GM19395 (cell line): ENCODE results near the gene ADIRF.
"Not testable (repeated sequence)": the region's sequence is repeated elsewhere in the genome, so short reads cannot be mapped to it uniquely, and the experiment has no call there.

Source experiments
- ATAC-seq: cut with Tn5 transposase; IDR thresholded peaks from one replicate; pipeline ENCODE4 v1.9.1; 2021; ENCODE audit warnings: mild to moderate bottlenecking, moderate library complexity; ENCODE audit not compliant: unreplicated experiment

The ADIRF gene

GRCh38 chr10:86976362-86977056, 8.2 kb downstream of the ADIRF start:
- no peak for ATAC-seq

DNA sequence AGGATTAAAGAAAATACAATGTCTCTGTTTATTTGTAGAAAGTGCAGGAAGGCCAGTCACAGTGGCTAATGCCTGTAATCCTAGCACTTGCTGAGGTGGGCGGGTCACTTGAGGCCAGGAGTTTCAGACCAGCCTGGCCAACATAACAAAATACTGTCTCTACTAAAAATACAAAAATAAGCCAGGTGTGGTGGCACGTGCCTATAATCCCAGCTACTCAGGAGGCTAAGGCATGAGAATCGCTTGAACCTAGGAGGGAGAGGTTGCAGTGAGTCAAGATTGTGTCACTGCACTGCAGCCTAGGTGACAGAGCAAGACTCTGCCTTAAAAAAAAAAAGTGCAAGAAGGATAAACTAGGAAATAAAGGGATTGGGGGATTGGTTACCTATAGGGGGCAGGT, 10.2 kb downstream of the ADIRF start:
- not testable (repeated sequence) for ATAC-seq

DNA sequence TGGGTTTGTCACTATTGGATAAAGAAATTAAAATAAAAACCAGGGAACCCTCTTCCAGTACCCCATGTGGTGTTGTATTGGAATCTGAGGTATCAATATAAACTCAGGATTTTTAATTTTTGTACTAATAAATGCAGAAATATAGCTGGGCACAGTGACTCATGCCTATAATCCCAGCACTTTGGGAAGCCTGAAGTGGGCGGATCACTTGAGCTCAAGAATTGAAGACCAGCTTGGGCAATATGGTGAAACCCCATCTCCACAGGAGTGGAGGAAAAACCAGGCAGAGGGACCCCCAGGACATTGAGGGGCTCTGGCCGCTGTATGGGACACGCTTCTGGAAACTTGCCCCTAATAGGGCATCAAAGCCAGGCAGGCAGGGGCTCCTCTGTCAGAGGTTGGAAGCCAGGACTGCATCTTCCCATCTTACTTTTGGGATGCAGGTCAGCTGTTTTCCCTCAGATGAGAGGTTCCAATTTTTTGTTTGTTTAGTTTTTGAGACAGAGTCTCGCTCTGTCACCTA, 11.1 kb downstream of the ADIRF start:
- no peak for ATAC-seq

DNA sequence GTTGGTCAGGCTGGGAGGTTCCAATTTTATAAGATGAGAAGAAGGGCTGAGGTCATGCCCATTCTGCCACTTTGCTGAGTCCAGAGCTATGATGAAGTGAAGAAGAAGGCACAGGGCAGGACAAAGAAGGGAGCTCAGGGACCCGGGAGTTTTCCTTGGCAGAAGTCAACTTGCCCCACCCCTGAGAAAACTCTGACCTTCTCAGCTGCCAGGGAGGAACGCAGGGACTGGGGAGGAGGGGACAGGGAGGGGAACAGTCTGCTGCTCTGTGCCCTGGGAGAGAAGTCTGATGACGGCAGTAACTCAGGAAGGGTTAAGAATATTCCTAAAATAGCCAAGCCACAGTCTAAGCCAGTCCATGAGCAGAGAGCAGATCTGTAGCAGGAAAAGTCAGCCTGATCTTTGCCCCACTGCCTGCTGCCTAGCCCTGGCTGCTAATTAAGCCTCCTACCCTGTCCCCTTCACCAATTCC, 11.7 kb downstream of the ADIRF start:
- no peak for ATAC-seq

- ATAC-seq = not testable (repeated sequence)
Measured at GRCh38 chr10:86981020-86981419, 12.7 kb downstream of the ADIRF start.

GRCh38 chr10:86981716-86982115, 13.4 kb downstream of the ADIRF start:
- ATAC-seq = no peak

DNA sequence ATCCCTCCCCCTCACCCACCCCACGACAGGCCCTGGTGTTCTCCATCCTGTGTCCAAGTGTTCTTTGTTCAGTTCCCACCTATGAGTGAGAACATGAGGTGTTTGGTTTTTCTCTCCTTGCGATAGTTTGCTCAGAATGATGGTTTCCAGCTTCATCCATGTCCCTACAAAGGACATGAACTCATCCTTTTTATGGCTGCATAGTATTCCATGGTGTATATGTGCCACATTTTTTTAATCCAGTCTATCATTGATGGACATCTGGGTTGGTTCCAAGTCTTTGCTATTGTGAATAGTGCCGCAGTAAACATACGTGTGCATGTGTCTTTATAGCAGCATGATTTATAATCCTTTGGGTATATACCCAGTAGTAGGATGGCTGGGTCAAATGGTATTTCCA, 16.2 kb downstream of the ADIRF start:
- not testable (repeated sequence) for ATAC-seq

GRCh38 chr10:86988520-86988919, 20.2 kb downstream of the ADIRF start:
- no peak for ATAC-seq

DNA sequence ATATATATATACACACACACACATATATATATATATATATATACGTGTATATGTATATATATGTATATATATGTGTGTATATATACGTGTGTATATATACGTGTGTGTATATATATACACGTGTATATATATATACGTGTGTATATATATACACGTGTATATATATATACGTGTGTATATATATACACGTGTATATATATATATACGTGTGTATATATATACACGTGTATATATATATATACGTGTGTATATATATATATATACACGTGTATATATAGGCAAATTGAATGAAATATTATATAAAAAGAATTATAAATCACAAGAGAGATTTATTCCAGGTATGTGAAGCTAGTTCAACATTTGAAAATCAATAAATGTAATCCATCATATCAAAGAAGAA, 23.1 kb downstream of the ADIRF start:
- not testable (repeated sequence) for ATAC-seq

DNA sequence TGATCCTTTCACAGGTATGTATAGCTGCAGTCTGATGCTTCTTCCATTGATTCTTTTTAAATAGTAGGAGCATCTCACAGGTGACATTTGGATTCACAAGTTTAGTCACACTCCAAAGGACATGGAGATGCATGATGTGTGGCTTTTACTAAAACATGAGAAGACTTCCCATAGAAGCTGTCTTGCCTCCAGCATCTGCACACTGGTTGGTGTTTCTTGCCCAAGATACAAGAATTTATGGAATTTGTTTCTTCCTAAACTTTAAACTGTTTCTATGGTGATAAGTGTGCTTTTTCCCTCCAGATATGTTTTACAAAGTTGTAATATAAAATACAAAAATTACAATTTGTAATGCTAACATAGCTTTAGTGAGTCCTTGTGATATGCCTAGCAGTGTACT, 24.2 kb downstream of the ADIRF start:
- no peak for ATAC-seq

DNA sequence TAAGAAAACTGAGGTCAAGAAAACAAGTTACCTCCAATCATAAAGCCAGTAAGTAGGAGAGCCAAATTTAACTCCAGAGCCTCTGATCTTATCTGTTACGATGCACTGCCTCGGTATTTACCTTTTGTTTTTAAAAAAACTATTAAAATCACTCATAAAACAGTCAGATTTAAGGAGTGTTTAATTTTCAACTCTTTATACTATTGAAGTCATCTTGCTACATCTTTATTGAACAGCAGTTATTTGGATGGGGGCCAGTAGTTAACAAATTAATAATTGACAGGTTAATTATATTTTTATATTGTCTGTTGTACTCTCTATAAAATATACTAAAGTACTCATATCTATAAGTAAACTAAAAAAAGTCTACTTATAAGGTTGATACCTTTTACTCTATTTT, 24.6 kb downstream of the ADIRF start:
- no peak for ATAC-seq

DNA sequence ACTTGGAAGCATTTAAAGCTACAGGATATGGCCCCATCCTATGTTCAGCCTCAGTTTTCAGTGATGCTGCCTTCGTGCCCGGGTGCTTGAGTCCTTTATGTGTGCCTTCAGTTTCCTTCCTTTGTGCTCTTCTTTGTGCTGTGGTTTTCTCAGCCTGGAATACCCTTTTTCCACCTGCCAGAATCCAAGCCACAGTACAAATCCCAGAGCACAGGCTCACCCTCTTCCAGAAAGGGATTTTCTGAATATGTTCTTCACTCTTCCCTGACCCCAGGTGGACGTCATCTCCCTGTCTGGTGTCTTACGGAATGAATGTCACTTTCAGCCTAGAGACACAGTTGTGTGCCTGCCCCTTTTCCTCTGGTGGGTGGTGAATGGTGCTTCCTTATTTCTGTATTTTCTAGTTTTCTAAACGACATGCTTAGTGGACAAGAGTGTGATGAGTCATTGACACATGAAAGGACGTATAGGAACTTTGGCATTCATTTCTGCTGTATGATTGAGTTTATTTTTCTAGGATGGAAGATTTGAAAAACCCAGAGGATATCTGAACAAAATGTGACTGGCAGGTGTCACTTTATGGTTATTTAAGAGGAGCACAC, 31.6 kb downstream of the ADIRF start:
- ATAC-seq = not testable (repeated sequence)

DNA sequence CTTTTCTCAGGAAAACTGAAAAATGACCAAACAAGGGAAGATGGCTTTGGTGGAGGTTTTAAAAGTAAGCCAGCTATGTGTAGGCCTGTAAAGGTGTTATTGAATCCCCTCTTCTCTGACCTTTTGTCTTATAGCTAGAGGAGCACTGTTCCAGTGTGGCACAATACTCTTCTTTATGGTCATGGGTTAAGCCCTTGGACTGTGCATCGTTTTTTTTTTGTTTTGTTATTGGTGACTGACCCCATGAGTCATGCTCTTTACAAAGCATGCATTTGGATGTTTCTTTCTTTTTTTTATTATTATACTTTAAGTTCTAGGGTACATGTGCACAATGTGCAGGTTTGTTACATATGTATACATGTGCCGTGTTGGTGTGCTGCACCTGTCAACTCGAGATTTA, 32.2 kb downstream of the ADIRF start:
- no peak for ATAC-seq

GRCh38 chr10:87007124-87007523, 38.8 kb downstream of the ADIRF start:
- not testable (repeated sequence) for ATAC-seq

- ATAC-seq = not testable (repeated sequence)
Measured at GRCh38 chr10:87007674-87008073, 39.4 kb downstream of the ADIRF start.

- ATAC-seq = not testable (repeated sequence)
Measured at GRCh38 chr10:87008303-87008702, 40.0 kb downstream of the ADIRF start.

DNA sequence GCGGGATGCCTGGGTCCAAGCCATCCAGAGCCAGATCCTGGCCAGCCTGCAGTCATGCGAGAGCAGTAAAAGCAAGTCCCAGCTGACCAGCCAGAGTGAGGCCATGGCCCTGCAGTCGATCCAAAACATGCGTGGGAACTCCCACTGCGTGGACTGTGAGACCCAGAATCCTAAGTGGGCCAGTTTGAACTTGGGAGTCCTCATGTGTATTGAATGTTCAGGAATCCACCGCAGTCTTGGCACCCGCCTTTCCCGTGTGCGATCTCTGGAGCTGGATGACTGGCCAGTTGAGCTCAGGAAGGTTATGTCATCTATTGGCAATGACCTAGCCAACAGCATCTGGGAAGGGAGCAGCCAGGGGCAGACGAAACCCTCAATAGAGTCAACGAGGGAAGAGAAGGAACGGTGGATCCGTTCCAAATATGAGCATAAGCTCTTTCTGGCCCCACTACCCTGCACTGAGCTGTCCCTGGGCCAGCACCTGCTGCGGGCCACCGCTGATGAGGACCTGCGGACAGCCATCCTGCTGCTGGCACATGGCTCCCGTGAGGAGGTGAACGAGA, 40.9 kb downstream of the ADIRF start:
- ATAC-seq = not testable (repeated sequence)

- ATAC-seq = not testable (repeated sequence)
Measured at GRCh38 chr10:87013528-87013927, 45.2 kb downstream of the ADIRF start.

DNA sequence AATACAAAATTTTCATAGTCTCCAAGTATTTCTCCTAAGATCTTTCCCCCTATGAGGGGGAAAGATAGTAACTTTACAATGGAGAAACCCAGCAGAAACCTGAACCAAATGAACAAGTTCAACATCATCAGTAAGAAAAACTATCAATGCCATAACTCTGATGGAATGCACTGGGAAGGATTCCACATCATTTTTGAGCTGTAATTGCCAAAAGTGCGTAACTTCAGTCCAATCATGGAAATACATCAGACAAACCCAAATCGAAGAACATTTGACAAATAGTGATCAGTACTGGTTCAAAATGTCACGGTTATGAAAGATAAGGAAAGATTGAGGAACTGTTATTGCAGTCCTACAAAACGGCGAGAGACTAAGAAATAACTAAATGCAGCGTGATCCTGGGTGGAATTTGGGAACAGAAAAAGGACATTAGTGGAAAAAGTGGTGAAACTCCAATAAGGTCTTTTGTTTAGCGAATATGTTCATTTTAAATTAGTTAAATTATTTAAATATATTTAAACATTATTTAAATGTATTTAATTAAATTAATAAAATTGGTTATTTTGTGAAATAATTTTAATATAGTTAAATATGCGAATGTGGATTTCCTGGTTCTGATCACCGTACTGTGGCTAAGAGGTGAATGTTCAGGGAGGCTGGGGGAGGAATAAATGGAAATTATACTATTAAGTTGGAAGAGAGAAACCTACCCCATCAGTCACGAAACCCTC, 46.9 kb downstream of the ADIRF start:
- not testable (repeated sequence) for ATAC-seq

DNA sequence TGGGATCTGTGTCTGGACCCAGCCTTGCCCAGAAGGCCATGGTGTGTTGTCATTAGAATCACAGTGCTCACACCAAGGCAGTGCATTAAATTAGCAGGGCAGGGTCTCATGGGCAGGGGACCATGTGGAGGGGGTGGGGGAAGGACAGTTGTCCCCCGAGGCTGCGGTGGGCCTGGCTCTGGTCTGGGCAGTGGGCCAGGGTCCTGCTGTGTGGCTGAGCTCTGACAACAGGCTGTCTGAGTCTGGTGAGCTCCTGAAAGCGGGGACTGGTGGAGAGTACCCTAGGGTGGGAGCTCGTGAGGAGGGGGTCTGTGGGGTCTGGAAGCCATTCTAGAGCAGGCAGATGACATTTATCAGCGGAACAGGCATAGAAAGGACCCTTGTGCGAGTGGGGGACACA, 49.8 kb downstream of the ADIRF start:
- not testable (repeated sequence) for ATAC-seq

- not testable (repeated sequence) for ATAC-seq
Measured at GRCh38 chr10:87019066-87019465, 50.8 kb downstream of the ADIRF start.
